Parathyroid adenoma (tissue), 2 donors: ENCODE data around the gene MYO5B.

ENCODE experiments used
- H2AFZ ChIP-seq: fragments of 300-600 bp; sonication (generic); one replicate; pipeline ENCODE4 v1.7.0; 2017; ENCODE audit warnings: antibody characterized with exemption, mild to moderate bottlenecking
- H3K27ac ChIP-seq: fragments of 300-600 bp; sonication (generic); one replicate; pipeline ENCODE4 v1.7.0; 2017
- H3K27me3 ChIP-seq: fragments of 300-600 bp; sonication (generic); one replicate; pipeline ENCODE4 v1.7.0; 2017; ENCODE audit warnings: low read length; ENCODE audit not compliant: control insufficient read depth, insufficient read depth
- H3K36me3 ChIP-seq: fragments of 300-600 bp; sonication (generic); one replicate; pipeline ENCODE4 v1.7.0; 2017; ENCODE audit warnings: low read length; ENCODE audit not compliant: control insufficient read depth, insufficient read depth
- H3K4me1 ChIP-seq: fragments of 300-600 bp; sonication (generic); one replicate; pipeline ENCODE4 v1.7.0; 2017; ENCODE audit warnings: control low read depth
- H3K4me2 ChIP-seq: fragments of 300-600 bp; sonication (generic); one replicate; pipeline ENCODE4 v1.7.0; 2017; ENCODE audit warnings: low read length
- H3K4me3 ChIP-seq: fragments of 300-600 bp; sonication (generic); one replicate; pipeline ENCODE4 v1.7.0; 2017; ENCODE audit warnings: low read depth, low read length
- H3K79me2 ChIP-seq: fragments of 300-600 bp; sonication (generic); one replicate; pipeline ENCODE4 v1.7.0; 2017; ENCODE audit warnings: control low read depth
- H3K9ac ChIP-seq: fragments of 300-600 bp; sonication (generic); one replicate; pipeline ENCODE4 v1.7.0; 2017; ENCODE audit warnings: mild to moderate bottlenecking
- H3K9me3 ChIP-seq: fragments of 300-600 bp; sonication (generic); one replicate; pipeline ENCODE4 v1.7.0; 2017; ENCODE audit warnings: low read length; ENCODE audit not compliant: control insufficient read depth
- CTCF ChIP-seq: fragments of 300-600 bp; sonication (generic); IDR thresholded peaks from one replicate; pipeline ENCODE4 v1.7.0; 2017; ENCODE audit warnings: antibody characterized with exemption, mild to moderate bottlenecking
- donor health status: primary hyperparathyroidism.

Gene MYO5B

GRCh38 chr18:49833814-49834213, 361.1 kb downstream of the MYO5B start:
- Histone ChIP-seq H3K4me2 (no peak overlapping the region), H3K79me2 (no peaks in the 10 kb centered on the region), H2AFZ (no peak overlapping the region), H3K36me3 (no peaks in the 10 kb centered on the region), H3K27ac (no peak overlapping the region), H3K4me1 (no peaks in the 10 kb centered on the region), H3K27me3 (no peaks in the 10 kb centered on the region), H3K9ac (no peak overlapping the region), H3K9me3 (no peaks in the 10 kb centered on the region), H3K4me3 (no peak overlapping the region)
- no peak for TF ChIP-seq CTCF

GRCh38 chr18:49832221-49832647, 362.7 kb downstream of the MYO5B start:
- H3K79me2 ChIP-seq = no peaks in the 10 kb centered on the region
- H3K4me1 ChIP-seq = no peaks in the 10 kb centered on the region
- no peak overlapping the region for H3K4me3 ChIP-seq
- no peak overlapping the region for H3K9ac ChIP-seq
- no peaks in the 10 kb centered on the region for H3K27me3 ChIP-seq
- H3K36me3 ChIP-seq = no peaks in the 10 kb centered on the region
- no peak overlapping the region for H3K27ac ChIP-seq
- no peaks in the 10 kb centered on the region for H3K9me3 ChIP-seq
- no peak overlapping the region for H3K4me2 ChIP-seq
- no peak for TF ChIP-seq CTCF
- H2AFZ ChIP-seq = no peak overlapping the region

GRCh38 chr18:49827996-49828395, 367.0 kb downstream of the MYO5B start:
- TF ChIP-seq CTCF = no peak
- Histone ChIP-seq H3K27ac (no peak overlapping the region), H3K4me1 (no peaks in the 10 kb centered on the region), H3K79me2 (no peaks in the 10 kb centered on the region), H3K4me3 (no peak overlapping the region), H3K9me3 (no peaks in the 10 kb centered on the region), H3K36me3 (no peaks in the 10 kb centered on the region), H3K27me3 (no peaks in the 10 kb centered on the region), H3K9ac (no peak overlapping the region), H2AFZ (no peak overlapping the region), H3K4me2 (no peak overlapping the region)

- H3K9me3 ChIP-seq = no peaks in the 10 kb centered on the region
- H3K4me3 ChIP-seq = no peak overlapping the region
- H3K79me2 ChIP-seq = no peaks in the 10 kb centered on the region
- H3K36me3 ChIP-seq = no peaks in the 10 kb centered on the region
- H3K27me3 ChIP-seq = no peaks in the 10 kb centered on the region
- H3K4me2 ChIP-seq = no peak overlapping the region
- no peak overlapping the region for H2AFZ ChIP-seq
- TF ChIP-seq CTCF = no peak
- H3K4me1 ChIP-seq = no peaks in the 10 kb centered on the region
- no peak overlapping the region for H3K9ac ChIP-seq
- no peak overlapping the region for H3K27ac ChIP-seq
These were observed 374.9 kb downstream of the MYO5B start for GRCh38 chr18:49819823-49820671.
